Hypothalamus (tissue), 51 donors: Measurements from ENCODE around the gene KLHL5.
"Not testable (repeated sequence)": the region's sequence is repeated elsewhere in the genome, so short reads cannot be mapped to it uniquely, and the experiment has no call there.

Source experiments
- DNase-seq, 51 donors: peaks; one replicate each; lab custom pipeline; 2025; lab: John Stamatoyannopoulos, UW

The KLHL5 gene

GRCh38 chr4:39096847-39097246, 34.8 kb downstream of the KLHL5 start:
- no peak for DNase-seq

- DNase-seq = no peak
These were observed 35.3 kb downstream of the KLHL5 start for GRCh38 chr4:39097290-39097689.

DNA sequence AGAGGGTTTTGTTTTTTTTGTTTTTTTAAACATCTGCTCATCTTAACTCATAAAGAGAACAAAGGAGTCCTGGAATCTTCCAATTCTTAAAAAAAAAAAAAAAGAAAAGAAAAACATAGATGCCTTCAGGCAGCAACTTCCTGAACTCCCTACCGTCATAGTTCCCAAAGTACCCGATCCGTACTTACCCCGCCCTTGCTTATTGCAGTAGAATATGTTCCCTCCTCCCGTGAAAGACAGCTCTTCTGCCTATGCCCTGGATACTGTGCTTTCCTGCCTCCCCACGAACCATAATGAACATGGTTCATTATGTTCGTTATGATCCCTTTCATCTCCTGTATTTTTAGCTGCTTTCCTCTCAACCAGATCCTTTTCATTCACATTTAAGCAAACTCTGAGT, 40.3 kb downstream of the KLHL5 start:
- DNase-seq = no peak

- DNase-seq = no peak
These were observed 41.3 kb downstream of the KLHL5 start for GRCh38 chr4:39103291-39103690.

DNA sequence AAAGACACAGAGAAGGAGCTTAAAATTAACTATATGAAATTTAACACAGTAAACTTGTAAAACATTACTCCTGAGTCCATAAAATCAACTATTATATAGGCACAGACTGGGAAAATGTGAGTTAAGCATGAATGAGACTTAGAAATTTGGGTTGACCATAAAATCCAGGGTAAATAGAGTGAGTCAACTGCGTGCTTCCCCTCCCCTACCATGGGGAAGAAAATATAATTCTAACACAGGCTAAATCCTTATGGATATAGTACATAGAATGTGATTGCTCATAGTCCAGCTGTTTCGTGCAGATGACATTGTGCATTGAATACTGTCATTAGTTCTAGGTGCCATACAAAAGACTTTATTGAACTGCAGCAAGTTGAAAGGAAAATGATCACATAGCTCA, 42.2 kb downstream of the KLHL5 start:
- DNase-seq = no peak

DNA sequence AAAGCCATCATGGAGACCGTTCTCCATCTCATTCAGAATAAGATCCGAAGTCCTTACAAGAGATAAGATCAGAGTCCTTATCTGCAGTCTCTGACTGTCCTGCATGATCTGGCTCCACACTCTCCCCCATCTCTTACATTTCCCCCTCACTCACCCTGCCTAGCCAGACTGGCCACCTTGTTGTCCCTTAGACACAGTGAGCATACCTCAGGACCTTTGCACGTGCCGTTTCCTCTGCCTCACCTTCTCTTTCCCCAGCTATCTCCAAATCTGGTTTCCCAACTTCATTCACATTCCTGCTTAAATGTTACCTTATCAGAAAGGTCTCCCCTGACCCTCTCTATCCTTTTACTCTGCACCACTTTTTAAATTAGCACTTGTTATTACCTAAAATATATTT, 44.0 kb downstream of the KLHL5 start:
- no peak for DNase-seq

GRCh38 chr4:39114436-39114835, 52.4 kb downstream of the KLHL5 start:
- no peak for DNase-seq

- DNase-seq = no peak
These were observed 56.1 kb downstream of the KLHL5 start for GRCh38 chr4:39118034-39118658.

DNA sequence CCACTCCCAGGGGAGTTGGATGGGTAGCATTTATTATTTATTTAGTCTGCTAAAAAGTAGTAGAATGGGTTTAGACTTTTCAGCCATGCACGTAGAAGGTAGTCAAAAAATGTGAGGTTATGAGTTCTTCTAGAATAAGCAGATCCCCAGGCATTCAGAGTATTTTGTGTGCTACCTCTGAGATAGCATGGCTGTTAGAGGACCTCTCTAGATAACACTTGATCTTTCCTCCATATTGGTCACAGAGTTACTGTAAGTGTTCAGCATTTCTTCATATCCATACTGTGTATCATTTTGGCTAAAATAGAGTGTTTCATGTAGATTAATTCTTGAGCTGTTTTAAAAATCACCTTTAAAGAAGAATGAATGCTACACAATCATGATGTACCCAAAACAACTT, 58.4 kb downstream of the KLHL5 start:
- no peak for DNase-seq

GRCh38 chr4:39124885-39125599, 63.0 kb downstream of the KLHL5 start:
- no peak for DNase-seq

DNA sequence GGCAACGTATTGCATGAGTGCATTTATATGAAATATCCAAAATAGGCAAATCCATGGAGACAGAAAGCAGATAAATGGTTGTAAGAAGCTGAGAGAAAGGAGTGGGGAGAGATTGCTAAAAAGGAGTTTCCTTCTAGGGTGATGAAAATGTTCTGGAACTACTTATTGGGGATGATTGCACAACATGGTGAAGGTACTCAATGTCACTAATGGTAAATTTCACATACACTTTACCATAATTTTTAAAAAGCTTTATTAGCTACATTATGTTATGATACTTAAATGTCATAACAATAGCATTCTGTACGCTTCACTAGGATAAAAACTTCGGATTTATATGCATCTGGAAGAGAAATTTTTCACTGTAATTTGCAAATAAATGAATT, 63.6 kb downstream of the KLHL5 start:
- no peak for DNase-seq

GRCh38 chr4:39126256-39127095, 64.4 kb downstream of the KLHL5 start:
- DNase-seq = no peak

DNA sequence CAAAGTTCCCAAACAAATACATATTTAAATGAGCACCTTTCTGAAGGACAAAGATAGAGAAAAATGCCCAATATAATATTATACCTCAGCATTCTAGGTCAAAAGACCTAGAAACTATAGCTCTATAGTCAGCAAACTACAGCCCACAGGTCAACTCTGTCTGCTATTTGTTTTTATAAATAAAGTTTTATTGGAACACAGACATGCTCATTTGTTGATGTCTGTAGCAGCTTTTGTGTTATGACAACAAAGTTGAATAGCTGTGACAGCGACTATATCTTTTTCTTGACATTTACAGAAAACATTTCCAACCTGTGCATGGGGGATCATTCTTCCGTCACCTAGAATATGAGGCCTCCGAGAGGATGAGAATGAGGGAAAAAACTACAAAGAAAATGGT, 71.6 kb downstream of the KLHL5 start:
- no peak for DNase-seq

DNA sequence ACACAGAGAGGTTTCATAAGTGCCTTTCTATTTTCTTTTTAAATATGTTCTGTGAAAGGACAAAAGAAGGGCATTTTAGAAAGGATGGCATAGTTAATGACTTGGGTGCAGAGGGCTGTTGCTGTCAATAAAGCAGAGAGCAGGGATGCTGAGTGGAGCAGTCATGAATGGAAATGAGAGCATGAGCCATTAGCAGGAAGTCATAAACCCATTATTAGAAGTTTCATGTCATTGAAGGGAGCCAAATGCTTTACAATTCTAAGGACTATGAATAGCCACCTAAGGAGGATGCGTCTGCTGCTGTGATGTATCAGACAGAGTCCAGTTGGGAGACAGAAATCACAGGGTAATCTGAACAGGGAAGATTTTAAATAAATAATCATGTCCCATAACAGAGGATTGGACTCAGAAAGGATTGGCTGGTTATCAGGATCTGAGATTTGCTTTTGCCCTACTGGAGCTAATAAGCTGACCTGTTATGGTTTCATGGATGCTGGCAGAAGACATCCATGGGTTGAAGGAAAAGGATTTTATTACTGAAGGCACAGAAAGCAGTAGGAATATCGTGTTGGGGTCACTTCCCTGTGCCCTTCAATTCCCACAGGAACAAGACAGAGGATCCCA, 72.8 kb downstream of the KLHL5 start:
- peak in 1 of 51 donors; percentile 5 for DNase-seq

GRCh38 chr4:39138227-39138626, 76.2 kb downstream of the KLHL5 start:
- DNase-seq = not testable (repeated sequence)

GRCh38 chr4:39146211-39146610, 84.2 kb downstream of the KLHL5 start:
- DNase-seq = no peak

DNA sequence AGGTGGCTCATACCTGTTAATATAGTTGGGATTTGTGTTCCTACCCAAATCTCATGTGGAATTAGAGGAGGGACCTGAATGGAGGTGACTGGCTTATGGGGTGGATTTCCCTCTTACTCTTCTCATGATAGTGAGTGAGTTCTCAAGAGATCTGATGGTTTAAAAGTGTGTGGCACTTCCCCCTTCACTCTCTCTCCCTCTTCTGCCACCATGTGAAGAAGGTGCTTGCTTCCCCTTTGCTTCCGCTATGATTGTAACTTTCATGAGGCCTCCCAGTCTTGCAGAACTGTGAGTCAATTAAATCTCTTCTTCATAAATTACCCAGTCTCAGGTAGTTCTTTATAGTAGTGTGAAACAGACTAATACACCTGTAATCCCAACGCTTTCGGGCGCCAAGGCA, 92.0 kb downstream of the KLHL5 start:
- DNase-seq = no peak

DNA sequence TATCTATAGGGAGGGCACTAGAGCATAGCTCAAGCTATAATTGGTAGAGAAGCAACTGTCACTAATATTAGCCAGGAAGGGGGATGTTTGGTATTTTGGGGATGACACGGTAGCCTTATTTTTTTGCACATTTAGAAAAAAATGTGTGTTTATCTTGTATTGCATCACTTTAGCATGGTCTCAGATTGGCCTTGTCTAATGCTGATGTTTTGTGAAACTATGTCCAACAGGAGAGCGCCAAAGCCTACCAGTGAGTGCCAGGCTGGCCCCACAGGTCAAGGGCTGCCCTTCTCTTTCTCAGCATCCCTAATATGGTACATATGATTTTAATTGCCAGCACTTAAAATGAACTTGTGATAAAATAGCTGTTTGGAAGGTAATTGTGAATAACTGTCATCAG, 95.5 kb downstream of the KLHL5 start:
- no peak for DNase-seq

DNA sequence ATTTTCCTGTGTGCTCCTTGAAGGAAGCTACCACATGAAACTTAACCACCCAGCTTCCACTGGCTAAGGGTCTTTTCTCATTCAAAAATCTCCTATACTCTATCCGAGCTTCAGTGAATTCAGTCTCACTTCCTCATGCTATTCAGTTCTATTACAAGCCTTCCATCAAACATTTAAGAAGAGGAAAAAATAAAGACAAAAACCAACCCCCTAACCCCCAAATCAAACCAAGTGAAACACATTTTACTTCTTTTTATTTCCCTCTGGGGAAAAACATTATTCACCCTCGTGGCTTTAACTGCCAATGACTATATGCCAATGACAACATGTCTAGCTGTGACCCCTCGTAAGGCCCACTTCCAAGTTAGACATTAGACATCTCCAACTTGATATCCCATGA, 104.1 kb downstream of the KLHL5 start:
- no peak for DNase-seq

GRCh38 chr4:39166669-39167068, 104.6 kb downstream of the KLHL5 start:
- no peak for DNase-seq

DNA sequence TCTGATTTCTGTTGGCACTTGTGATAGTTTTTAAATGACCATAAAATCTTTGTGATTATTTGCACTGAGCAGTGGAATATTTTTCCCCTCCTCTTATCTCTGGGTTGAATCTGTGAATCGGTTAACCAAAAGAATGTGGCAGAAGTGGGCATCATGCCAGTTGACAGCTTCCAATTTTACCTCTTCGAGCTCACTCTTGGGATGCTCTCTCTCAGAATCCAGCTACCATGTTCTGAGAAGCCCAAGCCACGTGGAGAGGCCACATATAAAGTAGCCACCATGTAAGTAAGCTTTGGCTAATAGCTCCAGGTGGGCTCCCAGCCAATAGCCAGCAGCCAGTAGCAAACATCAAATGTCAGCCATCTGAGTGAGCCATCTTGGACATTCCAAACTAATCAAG, 107.4 kb downstream of the KLHL5 start:
- DNase-seq = no peak
